Measurements from ENCODE around the gene HCN2.

- TF ChIP-seq CTCF (IDR thresholded peaks at IDR 0.05), result no peak
- no peak for TF ChIP-seq POLR2A (IDR thresholded peaks at IDR 0.05)
- no peak for TF ChIP-seq POLR2AphosphoS5 (IDR thresholded peaks at IDR 0.05)
Observed at GRCh38 chr19:543910-544608, 45.6 kb upstream of the HCN2 start, which contains the start of gene GZMM.

Data from breast epithelium (tissue), 3 donors.